ENCODE measurements around the gene FUT3.
"Not testable (repeated sequence)": the region's sequence is repeated elsewhere in the genome, so short reads cannot be mapped to it uniquely, and the experiment has no call there.

FUT3 gene

GRCh38 chr19:5851302-5851701 lies at the start of gene FUT3:
Gene FUT3 (minus strand): TSS chr19:5851449.
- no peak for DNase-seq (ENCODE audit: low read depth in 4 of 4, low spot score in 1 of 4)

GRCh38 chr19:5900976-5901375 lies 49.7 kb upstream of the FUT3 start:
- DNase-seq (ENCODE audit: low read depth in 4 of 4, low spot score in 1 of 4): no peak

- no peak for DNase-seq (ENCODE audit: low read depth in 4 of 4, low spot score in 1 of 4)
Measured at GRCh38 chr19:5899728-5900526, 48.7 kb upstream of the FUT3 start.

GRCh38 chr19:5897189-5897969 lies 46.1 kb upstream of the FUT3 start:
- no peak for DNase-seq (ENCODE audit: low read depth in 4 of 4, low spot score in 1 of 4)

GRCh38 chr19:5896365-5897076 lies 45.3 kb upstream of the FUT3 start:
- no peak for DNase-seq (ENCODE audit: low read depth in 4 of 4, low spot score in 1 of 4)

GRCh38 chr19:5895890-5896289 lies 44.6 kb upstream of the FUT3 start:
- no peak for DNase-seq (ENCODE audit: low read depth in 4 of 4, low spot score in 1 of 4)

- DNase-seq (ENCODE audit: low read depth in 4 of 4, low spot score in 1 of 4): no peak
Measured at GRCh38 chr19:5895409-5895808, 44.2 kb upstream of the FUT3 start.

- DNase-seq (ENCODE audit: low read depth in 4 of 4, low spot score in 1 of 4): no peak
Measured at GRCh38 chr19:5894704-5895349, 43.6 kb upstream of the FUT3 start.

GRCh38 chr19:5893907-5894703 lies 42.9 kb upstream of the FUT3 start:
- DNase-seq (ENCODE audit: low read depth in 4 of 4, low spot score in 1 of 4): no peak

- no peak for DNase-seq (ENCODE audit: low read depth in 4 of 4, low spot score in 1 of 4)
Measured at GRCh38 chr19:5893296-5893903, 42.2 kb upstream of the FUT3 start.

- DNase-seq (ENCODE audit: low read depth in 4 of 4, low spot score in 1 of 4): no peak
Measured at GRCh38 chr19:5892772-5893275, 41.6 kb upstream of the FUT3 start.

- no peak for DNase-seq (ENCODE audit: low read depth in 4 of 4, low spot score in 1 of 4)
Measured at GRCh38 chr19:5891938-5892771, 40.9 kb upstream of the FUT3 start.

- DNase-seq (ENCODE audit: low read depth in 4 of 4, low spot score in 1 of 4): no peak
Measured at GRCh38 chr19:5891572-5891937, 40.3 kb upstream of the FUT3 start.

- no peak for DNase-seq (ENCODE audit: low read depth in 4 of 4, low spot score in 1 of 4)
Measured at GRCh38 chr19:5890099-5890498, 38.9 kb upstream of the FUT3 start.

- no peak for DNase-seq (ENCODE audit: low read depth in 4 of 4, low spot score in 1 of 4)
Measured at GRCh38 chr19:5889288-5889971, 38.2 kb upstream of the FUT3 start.

GRCh38 chr19:5884065-5884811 lies 33.0 kb upstream of the FUT3 start:
- DNase-seq (ENCODE audit: low read depth in 4 of 4, low spot score in 1 of 4): not testable (repeated sequence)

- DNase-seq (ENCODE audit: low read depth in 4 of 4, low spot score in 1 of 4): not testable (repeated sequence)
Measured at GRCh38 chr19:5883157-5883873, 32.1 kb upstream of the FUT3 start.
